ENCODE results near the gene DESI2.

DESI2 gene

GRCh38 chr1:244614113-244614836 is 38.7 kb upstream of the DESI2 start:
- no peak for TF ChIP-seq EZH2phosphoT487 (conservative IDR thresholded peaks at IDR 0.05; ENCODE audit: low read length)
- TF ChIP-seq, protein P1, sequence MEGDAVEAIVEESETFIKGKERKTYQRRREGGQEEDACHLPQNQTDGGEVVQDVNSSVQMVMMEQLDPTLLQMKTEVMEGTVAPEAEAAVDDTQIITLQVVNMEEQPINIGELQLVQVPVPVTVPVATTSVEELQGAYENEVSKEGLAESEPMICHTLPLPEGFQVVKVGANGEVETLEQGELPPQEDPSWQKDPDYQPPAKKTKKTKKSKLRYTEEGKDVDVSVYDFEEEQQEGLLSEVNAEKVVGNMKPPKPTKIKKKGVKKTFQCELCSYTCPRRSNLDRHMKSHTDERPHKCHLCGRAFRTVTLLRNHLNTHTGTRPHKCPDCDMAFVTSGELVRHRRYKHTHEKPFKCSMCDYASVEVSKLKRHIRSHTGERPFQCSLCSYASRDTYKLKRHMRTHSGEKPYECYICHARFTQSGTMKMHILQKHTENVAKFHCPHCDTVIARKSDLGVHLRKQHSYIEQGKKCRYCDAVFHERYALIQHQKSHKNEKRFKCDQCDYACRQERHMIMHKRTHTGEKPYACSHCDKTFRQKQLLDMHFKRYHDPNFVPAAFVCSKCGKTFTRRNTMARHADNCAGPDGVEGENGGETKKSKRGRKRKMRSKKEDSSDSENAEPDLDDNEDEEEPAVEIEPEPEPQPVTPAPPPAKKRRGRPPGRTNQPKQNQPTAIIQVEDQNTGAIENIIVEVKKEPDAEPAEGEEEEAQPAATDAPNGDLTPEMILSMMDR (IDR thresholded peaks at IDR 0.05; ENCODE audit: insufficient read depth, low read length, poor library complexity, severe bottlenecking) = no peak
- no peaks in the 10 kb centered on the region for H3K36me3 ChIP-seq (ENCODE audit: low read length)
- H3K9ac ChIP-seq (ENCODE audit: low read length) = no peak overlapping the region
- H3K4me3 ChIP-seq (ENCODE audit: insufficient read depth, low read length, poor library complexity, severe bottlenecking) = no peak overlapping the region
- no peak overlapping the region for H3K27ac ChIP-seq (ENCODE audit: low read depth, low read length)
- H3K4me2 ChIP-seq (ENCODE audit: low read depth, low read length, poor library complexity, severe bottlenecking) = no peak overlapping the region
- H2AFZ ChIP-seq (ENCODE audit: low read depth, low read length, severe bottlenecking) = no peak overlapping the region
- H3K9me3 ChIP-seq (ENCODE audit: insufficient read depth, low read length) = no peaks in the 10 kb centered on the region
- no peaks in the 10 kb centered on the region for H4K20me1 ChIP-seq (ENCODE audit: low read depth, low read length)
- no peaks in the 10 kb centered on the region for H3K79me2 ChIP-seq (ENCODE audit: insufficient read depth, low read length)
- H3F3A ChIP-seq (ENCODE audit: insufficient read depth) = no peaks in the 10 kb centered on the region
- no peaks in the 10 kb centered on the region for H3K27me3 ChIP-seq (ENCODE audit: low read length)
- H3K9me2 ChIP-seq (replicated peaks; ENCODE audit: insufficient read depth, low read length) = no peaks in the 10 kb centered on the region

DNA sequence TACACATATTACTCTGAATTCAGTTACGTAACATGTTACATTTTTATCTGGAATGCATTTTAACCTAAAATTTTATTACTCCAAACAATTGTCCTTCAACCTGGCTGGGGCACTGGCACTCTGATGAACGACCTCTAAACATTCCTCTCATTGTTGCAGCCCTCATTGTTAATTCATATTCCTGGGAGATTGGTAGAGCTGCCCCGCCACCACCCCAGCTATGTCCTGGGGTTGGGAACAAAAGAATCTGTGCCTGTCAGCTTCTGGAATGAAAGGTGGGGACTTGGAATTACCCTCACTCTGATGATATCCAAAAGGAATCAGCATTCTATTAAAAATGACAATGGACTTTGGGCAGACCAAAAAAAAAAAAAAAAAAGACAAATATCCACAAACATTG is 38.0 kb upstream of the DESI2 start:
- H4K20me1 ChIP-seq (ENCODE audit: low read depth, low read length) = no peaks in the 10 kb centered on the region

GRCh38 chr1:244615301-244615700 is 37.6 kb upstream of the DESI2 start:
- no peaks in the 10 kb centered on the region for H4K20me1 ChIP-seq (ENCODE audit: low read depth, low read length)
- TF ChIP-seq, protein P1 (IDR thresholded peaks at IDR 0.05; ENCODE audit: insufficient read depth, low read length, poor library complexity, severe bottlenecking) = no peak
- no peak for TF ChIP-seq EZH2phosphoT487 (conservative IDR thresholded peaks at IDR 0.05; ENCODE audit: low read length)
- no peak overlapping the region for H3K9ac ChIP-seq (ENCODE audit: low read length)
- H3K4me2 ChIP-seq (ENCODE audit: low read depth, low read length, poor library complexity, severe bottlenecking) = no peak overlapping the region
- H3K27me3 ChIP-seq (ENCODE audit: low read length) = no peaks in the 10 kb centered on the region
- H3K79me2 ChIP-seq (ENCODE audit: insufficient read depth, low read length) = no peaks in the 10 kb centered on the region
- no peak overlapping the region for H3K27ac ChIP-seq (ENCODE audit: low read depth, low read length)
- no peaks in the 10 kb centered on the region for H3K9me2 ChIP-seq (replicated peaks; ENCODE audit: insufficient read depth, low read length)
- no peaks in the 10 kb centered on the region for H3K36me3 ChIP-seq (ENCODE audit: low read length)
- no peaks in the 10 kb centered on the region for H3K9me3 ChIP-seq (ENCODE audit: insufficient read depth, low read length)
- no peak overlapping the region for H2AFZ ChIP-seq (ENCODE audit: low read depth, low read length, severe bottlenecking)
- H3F3A ChIP-seq (ENCODE audit: insufficient read depth) = no peaks in the 10 kb centered on the region
- H3K4me3 ChIP-seq (ENCODE audit: insufficient read depth, low read length, poor library complexity, severe bottlenecking) = no peak overlapping the region

More for the DNA sequence above, 38.0 kb upstream of the DESI2 start:
- Histone ChIP-seq H3K4me3 (ENCODE audit: insufficient read depth, low read length, poor library complexity, severe bottlenecking) (no peak overlapping the region), H3K27ac (ENCODE audit: low read depth, low read length) (no peak overlapping the region), H3K79me2 (ENCODE audit: insufficient read depth, low read length) (no peaks in the 10 kb centered on the region), H3K9me2 (replicated peaks; ENCODE audit: insufficient read depth, low read length) (no peaks in the 10 kb centered on the region), H3F3A (ENCODE audit: insufficient read depth) (no peaks in the 10 kb centered on the region), H2AFZ (ENCODE audit: low read depth, low read length, severe bottlenecking) (no peak overlapping the region), H3K9me3 (ENCODE audit: insufficient read depth, low read length) (no peaks in the 10 kb centered on the region), H3K9ac (ENCODE audit: low read length) (no peak overlapping the region), H3K27me3 (ENCODE audit: low read length) (no peaks in the 10 kb centered on the region), H3K4me2 (ENCODE audit: low read depth, low read length, poor library complexity, severe bottlenecking) (no peak overlapping the region), H3K36me3 (ENCODE audit: low read length) (no peaks in the 10 kb centered on the region)
- TF ChIP-seq, protein P1 (IDR thresholded peaks at IDR 0.05; ENCODE audit: insufficient read depth, low read length, poor library complexity, severe bottlenecking) = no peak

Data from SU-DHL-6 (cell line).